Mammary epithelial cell (primary cell): ENCODE data around the gene CD22.

Source experiments
- EZH2 ChIP-seq: IDR thresholded peaks from 2 replicates; pipeline ENCODE4 v1.6.1; 2012; ENCODE audit warnings: low read length, inconsistent platforms, borderline replicate concordance
- TF ChIP-seq, protein P1 (sequence below), 2 donors: IDR thresholded peaks in 1 of 2; conservative IDR thresholded peaks in 1 of 2; 2 replicates each; pipeline ENCODE4 v1.5.1; 2011 to 2012; ENCODE audit warnings: inconsistent platforms in 2 of 2, low read length in 2 of 2, mild to moderate bottlenecking in 2 of 2, control low read depth in 1 of 2, low read depth in 1 of 2; ENCODE audit not compliant: insufficient read depth in 1 of 2; ENCODE audit errors: extremely low read depth in 1 of 2

DNA sequence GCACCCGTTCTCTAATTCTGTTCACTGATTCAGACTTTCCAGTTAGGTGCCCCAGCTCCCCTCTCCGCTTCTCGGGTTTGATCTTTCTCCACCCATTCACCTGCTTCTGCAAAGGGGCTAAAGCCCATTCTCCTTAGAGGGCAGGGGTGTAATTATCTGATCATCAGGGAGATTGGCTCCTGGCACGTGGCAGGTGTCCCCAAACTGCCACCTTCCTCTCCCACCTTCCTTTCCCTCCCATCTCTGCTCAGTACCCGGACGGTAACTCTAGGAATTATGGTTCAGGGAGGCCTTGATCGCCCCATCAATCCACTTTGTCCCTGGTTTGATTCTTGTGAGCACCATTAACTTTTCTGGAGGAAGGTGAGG, 18.9 kb downstream of the CD22 start:
- TF ChIP-seq, protein P1, sequence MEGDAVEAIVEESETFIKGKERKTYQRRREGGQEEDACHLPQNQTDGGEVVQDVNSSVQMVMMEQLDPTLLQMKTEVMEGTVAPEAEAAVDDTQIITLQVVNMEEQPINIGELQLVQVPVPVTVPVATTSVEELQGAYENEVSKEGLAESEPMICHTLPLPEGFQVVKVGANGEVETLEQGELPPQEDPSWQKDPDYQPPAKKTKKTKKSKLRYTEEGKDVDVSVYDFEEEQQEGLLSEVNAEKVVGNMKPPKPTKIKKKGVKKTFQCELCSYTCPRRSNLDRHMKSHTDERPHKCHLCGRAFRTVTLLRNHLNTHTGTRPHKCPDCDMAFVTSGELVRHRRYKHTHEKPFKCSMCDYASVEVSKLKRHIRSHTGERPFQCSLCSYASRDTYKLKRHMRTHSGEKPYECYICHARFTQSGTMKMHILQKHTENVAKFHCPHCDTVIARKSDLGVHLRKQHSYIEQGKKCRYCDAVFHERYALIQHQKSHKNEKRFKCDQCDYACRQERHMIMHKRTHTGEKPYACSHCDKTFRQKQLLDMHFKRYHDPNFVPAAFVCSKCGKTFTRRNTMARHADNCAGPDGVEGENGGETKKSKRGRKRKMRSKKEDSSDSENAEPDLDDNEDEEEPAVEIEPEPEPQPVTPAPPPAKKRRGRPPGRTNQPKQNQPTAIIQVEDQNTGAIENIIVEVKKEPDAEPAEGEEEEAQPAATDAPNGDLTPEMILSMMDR (conservative IDR thresholded peaks at IDR 0.05 in 1 of 2, IDR thresholded peaks at IDR 0.05 in 1 of 2; ENCODE audit: extremely low read depth in 1 of 2, insufficient read depth in 1 of 2, low read depth in 1 of 2, low read length in 2 of 2) = no peak
- TF ChIP-seq EZH2 = no peak
